Neural cell (in vitro differentiated cells): ENCODE measurements around the gene SYT6. TPM values are rescaled to one million over a fixed set of nuclear protein-coding genes. Genes with fewer than 3 reads are reported as not detected.

Source experiments
- H2AFZ ChIP-seq: fragments of 200-600, 300-800 bp; sonication (generic), shearing (Covaris generic); 2 replicates; pipeline ENCODE4 v1.6.0; 2014; ENCODE audit warnings: low read depth, mild to moderate bottlenecking, antibody characterized with exemption, low read length, moderate library complexity
- H3F3A ChIP-seq: fragments of 200-600 bp; shearing (Covaris generic); 2 replicates; pipeline ENCODE4 v1.6.1; 2016; ENCODE audit warnings: mild to moderate bottlenecking, moderate library complexity, mixed read lengths, antibody characterized with exemption, low read length; ENCODE audit not compliant: insufficient read depth, poor library complexity, severe bottlenecking
- H3K27ac ChIP-seq: fragments of 200-600, 300-800 bp; sonication (generic), shearing (Covaris generic); 2 replicates; pipeline ENCODE4 v1.5.1; 2014; ENCODE audit warnings: mild to moderate bottlenecking, low read length, moderate library complexity
- H3K27me3 ChIP-seq: fragments of 300-800, 200-600 bp; sonication (generic), shearing (Covaris generic); 2 replicates; pipeline ENCODE4 v1.6.0; 2014; ENCODE audit warnings: mild to moderate bottlenecking, low read depth, low read length, moderate library complexity; ENCODE audit not compliant: insufficient read depth
- H3K36me3 ChIP-seq: fragments of 300-800, 200-600 bp; sonication (generic), shearing (Covaris generic); 2 replicates; pipeline ENCODE4 v1.5.1; 2014; ENCODE audit warnings: mild to moderate bottlenecking, antibody characterized with exemption, low read length, moderate library complexity; ENCODE audit not compliant: insufficient read depth
- H3K4me2 ChIP-seq: fragments of 300-800, 200-600 bp; sonication (generic), shearing (Covaris generic); 2 replicates; pipeline ENCODE4 v1.6.0; 2014; ENCODE audit warnings: mild to moderate bottlenecking, low read length
- H3K4me3 ChIP-seq: fragments of 300-800, 200-600 bp; sonication (generic), shearing (Covaris generic); 2 replicates; pipeline ENCODE4 v1.5.1; 2014; ENCODE audit warnings: mild to moderate bottlenecking, low read length, moderate library complexity
- H3K79me2 ChIP-seq: fragments of 200-600 bp; shearing (Covaris generic); replicated peaks from 2 replicates; pipeline ENCODE4 v1.6.0; 2014; ENCODE audit warnings: mild to moderate bottlenecking, low read length, moderate library complexity; ENCODE audit not compliant: insufficient read depth
- H3K9ac ChIP-seq: fragments of 300-800, 200-600 bp; sonication (generic), shearing (Covaris generic); 2 replicates; pipeline ENCODE4 v1.6.1; 2016; ENCODE audit warnings: mild to moderate bottlenecking, low read length, mixed read lengths
- H3K9me2 ChIP-seq: fragments of 200-600 bp; shearing (Covaris generic); 2 replicates; pipeline ENCODE4 v1.6.1; 2016; ENCODE audit warnings: mild to moderate bottlenecking, low read length, mixed read lengths; ENCODE audit not compliant: insufficient read depth
- H3K9me3 ChIP-seq: fragments of 200-600, 300-800 bp; sonication (generic), shearing (Covaris generic); 2 replicates; pipeline ENCODE4 v1.6.1; 2016; ENCODE audit warnings: mild to moderate bottlenecking, mixed run types, low read length, moderate library complexity, mixed read lengths
- H4K20me1 ChIP-seq: fragments of 200-600 bp; shearing (Covaris generic); 2 replicates; pipeline ENCODE4 v1.6.1; 2016; ENCODE audit warnings: mild to moderate bottlenecking, mixed run types; ENCODE audit not compliant: insufficient read depth
- EP300 ChIP-seq: fragments of 450-650 bp; conservative IDR thresholded peaks from 2 replicates; pipeline ENCODE4 v1.6.1; 2014; ENCODE audit warnings: antibody characterized with exemption, mild to moderate bottlenecking, moderate library complexity; ENCODE audit not compliant: poor library complexity, severe bottlenecking
- EZH2 ChIP-seq: fragments of 200-600, 300-800 bp; shearing (Covaris generic), sonication (generic); IDR thresholded peaks from 2 replicates; pipeline ENCODE4 v1.6.1; 2014; ENCODE audit warnings: antibody characterized with exemption, low read length, borderline replicate concordance, mild to moderate bottlenecking; ENCODE audit not compliant: insufficient read depth, poor library complexity, severe bottlenecking
- MXI1 ChIP-seq: fragments of 450-650 bp; conservative IDR thresholded peaks from 2 replicates; pipeline ENCODE4 v1.6.1; 2014; ENCODE audit warnings: antibody characterized with exemption, mild to moderate bottlenecking; ENCODE audit not compliant: poor library complexity, severe bottlenecking
- POLR2AphosphoS5 ChIP-seq: IDR thresholded peaks from 2 replicates; pipeline ENCODE4 v1.6.1; 2012
- RAD21 ChIP-seq: fragments of 450-650 bp; conservative IDR thresholded peaks from 2 replicates; pipeline ENCODE4 v1.6.1; 2014; ENCODE audit warnings: antibody characterized with exemption, mild to moderate bottlenecking, moderate library complexity
- REST ChIP-seq: IDR thresholded peaks from 2 replicates; pipeline ENCODE4 v1.6.1; 2012; ENCODE audit warnings: borderline replicate concordance
- SMC3 ChIP-seq: fragments of 450-650 bp; conservative IDR thresholded peaks from 2 replicates; pipeline ENCODE4 v1.6.1; 2014; ENCODE audit warnings: antibody characterized with exemption, mild to moderate bottlenecking, moderate library complexity; ENCODE audit not compliant: poor library complexity
- TAF1 ChIP-seq: IDR thresholded peaks from 2 replicates; pipeline ENCODE4 v1.6.1; 2012; ENCODE audit warnings: low read depth
- polyA plus RNA-seq: library from polyadenylated mRNA; depleted of rRNA; stranded (reverse); fragments of >200 nt; gene quantifications from 2 replicates; pipeline ENCODE4 v1.2.3, GENCODE V29; 2014
- TF ChIP-seq, protein P1 (sequence below): fragments of 450-650 bp; IDR thresholded peaks from 2 replicates; pipeline ENCODE4 v1.5.1; 2014; ENCODE audit warnings: antibody characterized with exemption, mild to moderate bottlenecking, moderate library complexity; ENCODE audit not compliant: poor library complexity, severe bottlenecking

SYT6 gene
- polyA plus RNA-seq, 1 donor from 2014 or later = 8.1 TPM

GRCh38 chr1:114149211-114149610 is 4.5 kb downstream of the SYT6 start:
- Histone ChIP-seq H3K36me3 (no peaks in the 10 kb centered on the region), H3K79me2 (no peaks in the 10 kb centered on the region)

GRCh38 chr1:114145504-114146151 is 8.0 kb downstream of the SYT6 start:
- TF ChIP-seq EP300 (no peak), TAF1 (no peak), EZH2 (no peak), REST (no peak), POLR2AphosphoS5 (no peak), SMC3 (no peak), MXI1 (no peak), RAD21 (no peak)
- TF ChIP-seq, protein P1, sequence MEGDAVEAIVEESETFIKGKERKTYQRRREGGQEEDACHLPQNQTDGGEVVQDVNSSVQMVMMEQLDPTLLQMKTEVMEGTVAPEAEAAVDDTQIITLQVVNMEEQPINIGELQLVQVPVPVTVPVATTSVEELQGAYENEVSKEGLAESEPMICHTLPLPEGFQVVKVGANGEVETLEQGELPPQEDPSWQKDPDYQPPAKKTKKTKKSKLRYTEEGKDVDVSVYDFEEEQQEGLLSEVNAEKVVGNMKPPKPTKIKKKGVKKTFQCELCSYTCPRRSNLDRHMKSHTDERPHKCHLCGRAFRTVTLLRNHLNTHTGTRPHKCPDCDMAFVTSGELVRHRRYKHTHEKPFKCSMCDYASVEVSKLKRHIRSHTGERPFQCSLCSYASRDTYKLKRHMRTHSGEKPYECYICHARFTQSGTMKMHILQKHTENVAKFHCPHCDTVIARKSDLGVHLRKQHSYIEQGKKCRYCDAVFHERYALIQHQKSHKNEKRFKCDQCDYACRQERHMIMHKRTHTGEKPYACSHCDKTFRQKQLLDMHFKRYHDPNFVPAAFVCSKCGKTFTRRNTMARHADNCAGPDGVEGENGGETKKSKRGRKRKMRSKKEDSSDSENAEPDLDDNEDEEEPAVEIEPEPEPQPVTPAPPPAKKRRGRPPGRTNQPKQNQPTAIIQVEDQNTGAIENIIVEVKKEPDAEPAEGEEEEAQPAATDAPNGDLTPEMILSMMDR = no peak
- no peaks in the 10 kb centered on the region for H3K79me2 ChIP-seq
- peaks cover 5% of the 10 kb centered on the region for H3K27me3 ChIP-seq
- H3K4me2 ChIP-seq = no peak overlapping the region
- H3K4me3 ChIP-seq = no peak overlapping the region
- H2AFZ ChIP-seq = no peak overlapping the region
- H3K9me2 ChIP-seq = no peaks in the 10 kb centered on the region
- H3K36me3 ChIP-seq = no peaks in the 10 kb centered on the region
- H3K9ac ChIP-seq = no peak overlapping the region
- no peaks in the 10 kb centered on the region for H3F3A ChIP-seq
- H4K20me1 ChIP-seq = no peaks in the 10 kb centered on the region
- H3K27ac ChIP-seq = no peak overlapping the region
- no peaks in the 10 kb centered on the region for H3K9me3 ChIP-seq

More at GRCh38 chr1:114149211-114149610, 4.5 kb downstream of the SYT6 start:
- H3K9ac ChIP-seq = no peak overlapping the region
- H3K4me2 ChIP-seq = no peak overlapping the region
- no peaks in the 10 kb centered on the region for H3K9me3 ChIP-seq
- H4K20me1 ChIP-seq = no peaks in the 10 kb centered on the region
- peaks cover 37% of the 10 kb centered on the region for H3K27me3 ChIP-seq
- H3K27ac ChIP-seq = no peak overlapping the region
- H3K4me3 ChIP-seq = no peak overlapping the region
- H3F3A ChIP-seq = peaks cover 5% of the 10 kb centered on the region
- TF ChIP-seq REST = no peak
- TF ChIP-seq SMC3 = no peak
- no peak for TF ChIP-seq TAF1
- TF ChIP-seq POLR2AphosphoS5 = no peak
- no peak for TF ChIP-seq EZH2
- H3K9me2 ChIP-seq = no peaks in the 10 kb centered on the region
- no peak overlapping the region for H2AFZ ChIP-seq
